Testis (tissue), 2 donors: Measurements from ENCODE around the gene ZNF862.

ENCODE experiments used
- CTCF ChIP-seq, 3 experiments: fragments of 450-650 bp in 2 of 3; fragments of 200-600 bp in 1 of 3; sonication (generic) in 1 of 3; IDR thresholded peaks; one replicate each; pipeline ENCODE4 v1.5.1; 2016 to 2019; ENCODE audit warnings: antibody characterized with exemption in 3 of 3, mild to moderate bottlenecking in 2 of 3, moderate library complexity in 1 of 3
- POLR2A ChIP-seq: fragments of 450-650 bp; IDR thresholded peaks from one replicate; pipeline ENCODE4 v1.6.1; 2017; ENCODE audit warnings: antibody characterized with exemption, mild to moderate bottlenecking, moderate library complexity

DNA sequence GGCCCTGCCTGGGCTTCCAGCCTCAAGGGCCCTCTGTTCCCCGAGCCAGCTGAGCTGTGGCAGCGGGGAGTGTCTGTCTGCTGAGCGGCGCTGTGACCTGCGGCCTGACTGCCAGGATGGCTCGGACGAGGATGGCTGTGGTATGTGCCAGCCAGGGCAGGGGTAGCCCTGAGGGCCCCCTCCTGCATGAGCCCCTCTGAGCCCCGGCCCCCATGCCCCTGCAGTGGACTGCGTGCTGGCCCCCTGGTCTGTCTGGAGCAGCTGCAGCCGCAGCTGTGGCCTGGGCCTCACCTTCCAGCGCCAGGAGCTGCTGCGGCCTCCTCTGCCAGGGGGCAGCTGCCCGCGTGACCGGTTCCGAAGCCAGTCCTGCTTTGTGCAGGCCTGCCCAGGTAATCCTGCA, 36.4 kb upstream of the ZNF862 start:
- no peak for TF ChIP-seq CTCF (IDR thresholded peaks at IDR 0.05)
- no peak for TF ChIP-seq POLR2A
